ENCODE measurements around the gene SUN1.
"Not testable (repeated sequence)": the region's sequence is repeated elsewhere in the genome, so short reads cannot be mapped to it uniquely, and the experiment has no call there.

DNA sequence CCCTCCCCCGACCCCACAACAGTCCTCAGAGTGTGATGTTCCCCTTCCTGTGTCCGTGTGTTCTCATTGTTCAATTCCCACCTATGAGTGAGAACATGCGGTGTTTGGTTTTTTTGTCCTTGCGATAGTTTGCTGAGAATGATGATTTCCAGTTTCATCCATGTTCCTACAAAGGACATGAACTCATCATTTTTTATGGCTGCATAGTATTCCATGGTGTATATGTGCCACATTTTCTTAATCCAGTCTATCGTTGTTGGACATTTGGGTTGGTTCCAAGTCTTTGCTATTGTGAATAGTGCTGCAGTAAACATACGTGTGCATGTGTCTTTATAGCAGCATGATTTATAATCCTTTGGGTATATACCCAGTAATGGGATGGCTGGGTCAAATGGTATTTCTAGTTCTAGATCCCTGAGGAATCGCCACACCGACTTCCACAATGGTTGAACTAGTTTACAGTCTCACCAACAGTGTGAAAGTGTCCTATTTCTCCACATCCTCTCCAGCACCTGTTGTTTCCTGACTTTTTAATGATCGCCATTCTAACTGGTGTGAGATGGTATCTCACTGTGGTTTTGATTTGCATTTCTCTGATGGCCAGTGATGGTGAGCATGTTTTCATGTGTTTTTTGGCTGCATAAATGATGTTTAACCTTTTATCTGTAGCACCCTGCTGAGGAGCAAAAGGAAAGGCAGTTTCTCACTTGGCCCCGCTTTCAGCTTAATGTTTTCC lies 35.7 kb upstream of the SUN1 start:
- TF ChIP-seq, protein P1, sequence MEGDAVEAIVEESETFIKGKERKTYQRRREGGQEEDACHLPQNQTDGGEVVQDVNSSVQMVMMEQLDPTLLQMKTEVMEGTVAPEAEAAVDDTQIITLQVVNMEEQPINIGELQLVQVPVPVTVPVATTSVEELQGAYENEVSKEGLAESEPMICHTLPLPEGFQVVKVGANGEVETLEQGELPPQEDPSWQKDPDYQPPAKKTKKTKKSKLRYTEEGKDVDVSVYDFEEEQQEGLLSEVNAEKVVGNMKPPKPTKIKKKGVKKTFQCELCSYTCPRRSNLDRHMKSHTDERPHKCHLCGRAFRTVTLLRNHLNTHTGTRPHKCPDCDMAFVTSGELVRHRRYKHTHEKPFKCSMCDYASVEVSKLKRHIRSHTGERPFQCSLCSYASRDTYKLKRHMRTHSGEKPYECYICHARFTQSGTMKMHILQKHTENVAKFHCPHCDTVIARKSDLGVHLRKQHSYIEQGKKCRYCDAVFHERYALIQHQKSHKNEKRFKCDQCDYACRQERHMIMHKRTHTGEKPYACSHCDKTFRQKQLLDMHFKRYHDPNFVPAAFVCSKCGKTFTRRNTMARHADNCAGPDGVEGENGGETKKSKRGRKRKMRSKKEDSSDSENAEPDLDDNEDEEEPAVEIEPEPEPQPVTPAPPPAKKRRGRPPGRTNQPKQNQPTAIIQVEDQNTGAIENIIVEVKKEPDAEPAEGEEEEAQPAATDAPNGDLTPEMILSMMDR (IDR thresholded peaks at IDR 0.05) = not testable (repeated sequence)
- not testable (repeated sequence) for TF ChIP-seq POLR2A (IDR thresholded peaks at IDR 0.05)
